HEK293T (cell line): ENCODE data around the gene HOXA4.

ENCODE experiments used
- CTBP1 ChIP-seq: fragments of 450-650 bp; IDR thresholded peaks from 2 replicates; pipeline ENCODE4 v1.6.1; 2016; ENCODE audit warnings: borderline replicate concordance
- ELF4 ChIP-seq: fragments of 450-650 bp; IDR thresholded peaks from 2 replicates; pipeline ENCODE4 v1.6.1; 2017; ENCODE audit warnings: antibody characterized with exemption
- FOXK2 ChIP-seq: fragments of 450-650 bp; IDR thresholded peaks from 2 replicates; pipeline ENCODE4 v1.6.1; 2016; ENCODE audit warnings: mild to moderate bottlenecking
- FOXM1 ChIP-seq: fragments of 450-650 bp; IDR thresholded peaks from 2 replicates; pipeline ENCODE4 v1.6.1; 2017; ENCODE audit warnings: mild to moderate bottlenecking, borderline replicate concordance
- L3MBTL2 ChIP-seq: fragments of 450-650 bp; conservative IDR thresholded peaks from 2 replicates; pipeline ENCODE4 v1.6.1; 2016; ENCODE audit warnings: mild to moderate bottlenecking
- SP1 ChIP-seq: fragments of 450-650 bp; IDR thresholded peaks from 2 replicates; pipeline ENCODE4 v1.6.1; 2017

DNA sequence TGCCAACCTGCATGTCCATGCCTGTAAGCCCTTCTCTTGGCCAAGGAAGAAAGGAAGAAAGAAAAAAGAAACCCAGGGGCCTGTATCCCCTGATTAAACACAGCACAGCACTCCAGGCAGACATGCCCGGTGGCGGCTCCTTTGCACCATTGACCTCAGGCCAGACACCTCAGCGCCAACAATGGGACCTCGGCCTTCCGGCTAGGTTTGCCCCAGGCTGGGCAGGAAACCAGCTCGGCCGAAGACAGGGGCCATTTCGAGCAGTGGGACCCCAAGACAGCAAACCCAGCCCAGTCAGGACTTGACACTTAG is 40.7 kb upstream of the HOXA4 start:
- TF ChIP-seq FOXK2 = no peak
- no peak for TF ChIP-seq ELF4
- no peak for TF ChIP-seq CTBP1
- TF ChIP-seq SP1 = no peak
- TF ChIP-seq L3MBTL2 = no peak
- no peak for TF ChIP-seq FOXM1
